GM12801 (cell line): ENCODE measurements around the gene ZNF664.

Experiments
- TF ChIP-seq, protein P1 (sequence below): IDR thresholded peaks from one replicate; pipeline ENCODE4 v1.5.1; 2011; ENCODE audit warnings: control low read depth; ENCODE audit not compliant: insufficient read length; ENCODE audit errors: extremely low read depth

The ZNF664 gene

DNA sequence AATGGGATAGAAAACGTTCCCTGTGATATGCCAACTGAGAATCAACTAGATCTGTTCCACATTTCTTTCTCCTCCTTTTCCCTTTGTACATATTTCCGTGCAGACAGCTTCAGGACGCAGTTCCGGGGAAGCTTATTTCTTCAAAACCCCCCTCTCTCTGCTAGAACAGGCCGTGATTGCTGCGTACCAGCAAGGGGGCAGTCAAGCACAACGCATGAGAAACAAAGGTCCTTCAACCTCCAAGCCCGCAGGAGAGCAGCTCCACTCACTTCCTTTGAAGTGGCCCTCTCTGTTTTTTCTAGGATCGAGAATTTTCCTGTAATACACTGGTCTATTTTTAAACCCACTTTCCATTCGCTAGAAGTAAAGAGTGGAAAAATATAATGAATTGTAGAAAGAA lies 80.8 kb downstream of the ZNF664 start:
- TF ChIP-seq, protein P1, sequence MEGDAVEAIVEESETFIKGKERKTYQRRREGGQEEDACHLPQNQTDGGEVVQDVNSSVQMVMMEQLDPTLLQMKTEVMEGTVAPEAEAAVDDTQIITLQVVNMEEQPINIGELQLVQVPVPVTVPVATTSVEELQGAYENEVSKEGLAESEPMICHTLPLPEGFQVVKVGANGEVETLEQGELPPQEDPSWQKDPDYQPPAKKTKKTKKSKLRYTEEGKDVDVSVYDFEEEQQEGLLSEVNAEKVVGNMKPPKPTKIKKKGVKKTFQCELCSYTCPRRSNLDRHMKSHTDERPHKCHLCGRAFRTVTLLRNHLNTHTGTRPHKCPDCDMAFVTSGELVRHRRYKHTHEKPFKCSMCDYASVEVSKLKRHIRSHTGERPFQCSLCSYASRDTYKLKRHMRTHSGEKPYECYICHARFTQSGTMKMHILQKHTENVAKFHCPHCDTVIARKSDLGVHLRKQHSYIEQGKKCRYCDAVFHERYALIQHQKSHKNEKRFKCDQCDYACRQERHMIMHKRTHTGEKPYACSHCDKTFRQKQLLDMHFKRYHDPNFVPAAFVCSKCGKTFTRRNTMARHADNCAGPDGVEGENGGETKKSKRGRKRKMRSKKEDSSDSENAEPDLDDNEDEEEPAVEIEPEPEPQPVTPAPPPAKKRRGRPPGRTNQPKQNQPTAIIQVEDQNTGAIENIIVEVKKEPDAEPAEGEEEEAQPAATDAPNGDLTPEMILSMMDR, result no peak

DNA sequence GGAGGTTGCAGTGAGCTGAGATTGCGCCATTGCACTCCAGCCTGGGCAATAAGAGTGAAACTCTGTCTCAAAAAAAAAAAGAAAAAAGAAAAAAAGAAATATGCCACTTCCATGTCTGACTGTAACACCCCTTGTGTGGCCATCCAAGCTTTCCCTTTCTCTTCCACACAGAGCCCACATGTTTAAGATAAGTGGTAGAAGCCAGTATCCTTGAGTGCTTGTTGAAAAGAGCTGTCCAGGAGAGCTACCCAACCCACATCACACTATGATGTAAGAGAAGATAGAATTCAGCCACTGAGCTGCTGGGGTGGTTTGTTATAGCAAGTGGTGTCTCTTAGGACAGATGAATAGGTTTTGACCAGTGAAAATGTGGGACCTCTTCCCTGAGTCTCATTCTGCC lies 82.1 kb downstream of the ZNF664 start:
- TF ChIP-seq, protein P1, result no peak

DNA sequence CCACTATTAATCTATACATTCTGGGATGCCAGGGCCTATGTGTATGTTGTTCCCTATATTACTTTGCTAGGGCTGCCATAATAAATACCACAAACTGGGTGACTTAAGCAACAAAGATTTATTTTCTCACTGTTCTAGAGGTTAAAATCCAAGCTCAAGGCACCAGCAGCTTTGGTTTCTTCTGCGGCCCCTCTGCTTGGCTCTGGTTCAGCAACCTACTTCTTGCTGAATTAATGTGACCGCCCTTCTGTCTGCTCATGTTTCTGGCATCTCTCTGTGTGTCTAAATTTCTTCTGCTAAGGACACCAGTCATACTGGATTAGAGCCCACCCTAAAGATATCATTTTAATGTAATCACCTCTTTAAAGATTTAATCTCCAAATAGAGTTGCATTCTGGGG lies 84.7 kb downstream of the ZNF664 start:
- TF ChIP-seq, protein P1, result no peak

DNA sequence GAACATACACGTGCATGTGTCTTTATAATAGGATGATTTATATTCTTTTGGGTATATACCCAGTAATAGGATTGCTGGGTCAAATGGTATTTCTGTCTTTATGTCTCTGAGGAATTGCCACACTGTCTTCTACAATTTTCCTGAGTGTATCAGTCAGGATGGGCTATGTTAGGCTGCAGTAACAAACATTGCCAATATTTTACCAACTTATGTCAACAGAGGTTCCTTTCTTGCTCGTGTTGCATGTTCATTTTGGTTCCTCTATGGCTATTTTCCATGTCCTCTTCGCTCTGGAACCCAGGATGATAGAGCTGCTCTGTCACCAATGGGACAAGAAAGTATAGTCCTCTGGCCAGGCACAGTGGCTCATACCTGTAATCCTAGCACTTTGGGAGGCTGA lies 86.7 kb downstream of the ZNF664 start:
- TF ChIP-seq, protein P1, result no peak
